SU-DHL-6 (cell line): ENCODE results near the gene PVR.

Source experiments
- H2AFZ ChIP-seq: fragments of 200-600 bp; sonication (generic); 2 replicates; pipeline ENCODE4 v1.6.1; 2014; ENCODE audit warnings: low read depth, mild to moderate bottlenecking, moderate library complexity, mixed read lengths, antibody characterized with exemption, low read length; ENCODE audit not compliant: severe bottlenecking
- H3F3A ChIP-seq: fragments of 200-600 bp; shearing (Covaris generic); 2 replicates; pipeline ENCODE4 v1.6.0; 2016; ENCODE audit warnings: antibody characterized with exemption, mild to moderate bottlenecking; ENCODE audit not compliant: insufficient read depth
- H3K27ac ChIP-seq: fragments of 200-600 bp; sonication (generic); 2 replicates; pipeline ENCODE4 v1.5.1; 2016; ENCODE audit warnings: low read depth, mild to moderate bottlenecking, low read length, moderate library complexity, mixed read lengths
- H3K27me3 ChIP-seq: fragments of 200-600 bp; sonication (generic), shearing (Covaris generic); 2 replicates; pipeline ENCODE4 v1.6.0; 2014; ENCODE audit warnings: mild to moderate bottlenecking, low read length
- H3K36me3 ChIP-seq: fragments of 200-600 bp; sonication (generic); 2 replicates; pipeline ENCODE4 v1.6.1; 2014; ENCODE audit warnings: mild to moderate bottlenecking, low read length, mixed read lengths
- H3K4me2 ChIP-seq: fragments of 300-600, 200-600 bp; shearing (Covaris generic), sonication (generic); 2 replicates; pipeline ENCODE4 v1.6.0; 2014; ENCODE audit warnings: low read length, low read depth, mild to moderate bottlenecking; ENCODE audit not compliant: poor library complexity, severe bottlenecking
- H3K4me3 ChIP-seq: fragments of 200-600 bp; sonication (generic); 2 replicates; pipeline ENCODE4 v1.5.1; 2014; ENCODE audit warnings: antibody characterized with exemption, low read length, mild to moderate bottlenecking, mixed read lengths; ENCODE audit not compliant: insufficient read depth, poor library complexity, severe bottlenecking
- H3K79me2 ChIP-seq: fragments of 200-600 bp; sonication (generic); 2 replicates; pipeline ENCODE4 v1.6.1; 2014; ENCODE audit warnings: mild to moderate bottlenecking, low read length, moderate library complexity; ENCODE audit not compliant: insufficient read depth
- H3K9ac ChIP-seq: fragments of 200-600 bp; sonication (generic); 2 replicates; pipeline ENCODE4 v1.7.0; 2014; ENCODE audit warnings: mild to moderate bottlenecking, low read length
- H3K9me2 ChIP-seq: fragments of 200-600 bp; sonication (generic); replicated peaks from 2 replicates; pipeline ENCODE4 v1.6.1; 2014; ENCODE audit warnings: low read length; ENCODE audit not compliant: insufficient read depth
- H3K9me3 ChIP-seq: fragments of 200-600 bp; sonication (generic); 2 replicates; pipeline ENCODE4 v1.6.1; 2014; ENCODE audit warnings: low read length, mixed read lengths; ENCODE audit not compliant: insufficient read depth
- H4K20me1 ChIP-seq: fragments of 200-600 bp; sonication (generic); 2 replicates; pipeline ENCODE4 v1.6.1; 2014; ENCODE audit warnings: low read depth, mild to moderate bottlenecking, antibody characterized with exemption, low read length, moderate library complexity, mixed read lengths
- EZH2phosphoT487 ChIP-seq: fragments of 200-600 bp; sonication (generic), shearing (Covaris generic); conservative IDR thresholded peaks from 2 replicates; pipeline ENCODE4 v1.6.1; 2018; ENCODE audit warnings: mild to moderate bottlenecking, antibody characterized with exemption, low read length, moderate library complexity, mixed read lengths
- TF ChIP-seq, protein P1 (sequence below): fragments of 200-600 bp; sonication (generic); IDR thresholded peaks from one replicate; pipeline ENCODE4 v1.5.1; 2017; ENCODE audit warnings: antibody characterized with exemption, mild to moderate bottlenecking, low read length, moderate library complexity; ENCODE audit not compliant: insufficient read depth, poor library complexity, severe bottlenecking

The PVR gene

GRCh38 chr19:44705502-44706010 is 61.8 kb downstream of the PVR start:
- no peaks in the 10 kb centered on the region for H3K9me2 ChIP-seq
- H3K9me3 ChIP-seq, result no peaks in the 10 kb centered on the region
- H4K20me1 ChIP-seq, result no peaks in the 10 kb centered on the region
- H2AFZ ChIP-seq, result no peak overlapping the region
- no peaks in the 10 kb centered on the region for H3K36me3 ChIP-seq
- no peak overlapping the region for H3K9ac ChIP-seq
- TF ChIP-seq, protein P1, sequence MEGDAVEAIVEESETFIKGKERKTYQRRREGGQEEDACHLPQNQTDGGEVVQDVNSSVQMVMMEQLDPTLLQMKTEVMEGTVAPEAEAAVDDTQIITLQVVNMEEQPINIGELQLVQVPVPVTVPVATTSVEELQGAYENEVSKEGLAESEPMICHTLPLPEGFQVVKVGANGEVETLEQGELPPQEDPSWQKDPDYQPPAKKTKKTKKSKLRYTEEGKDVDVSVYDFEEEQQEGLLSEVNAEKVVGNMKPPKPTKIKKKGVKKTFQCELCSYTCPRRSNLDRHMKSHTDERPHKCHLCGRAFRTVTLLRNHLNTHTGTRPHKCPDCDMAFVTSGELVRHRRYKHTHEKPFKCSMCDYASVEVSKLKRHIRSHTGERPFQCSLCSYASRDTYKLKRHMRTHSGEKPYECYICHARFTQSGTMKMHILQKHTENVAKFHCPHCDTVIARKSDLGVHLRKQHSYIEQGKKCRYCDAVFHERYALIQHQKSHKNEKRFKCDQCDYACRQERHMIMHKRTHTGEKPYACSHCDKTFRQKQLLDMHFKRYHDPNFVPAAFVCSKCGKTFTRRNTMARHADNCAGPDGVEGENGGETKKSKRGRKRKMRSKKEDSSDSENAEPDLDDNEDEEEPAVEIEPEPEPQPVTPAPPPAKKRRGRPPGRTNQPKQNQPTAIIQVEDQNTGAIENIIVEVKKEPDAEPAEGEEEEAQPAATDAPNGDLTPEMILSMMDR, result no peak
- no peak for TF ChIP-seq EZH2phosphoT487
- H3K27me3 ChIP-seq, result no peaks in the 10 kb centered on the region
- no peaks in the 10 kb centered on the region for H3F3A ChIP-seq
- H3K4me3 ChIP-seq, result no peak overlapping the region
- H3K79me2 ChIP-seq, result no peaks in the 10 kb centered on the region
- no peak overlapping the region for H3K4me2 ChIP-seq
- H3K27ac ChIP-seq, result no peak overlapping the region

GRCh38 chr19:44706506-44707236 is 63.0 kb downstream of the PVR start:
- H3K36me3 ChIP-seq, result no peaks in the 10 kb centered on the region
- no peak overlapping the region for H3K9ac ChIP-seq
- no peaks in the 10 kb centered on the region for H3K9me2 ChIP-seq
- no peaks in the 10 kb centered on the region for H4K20me1 ChIP-seq
- H3K4me3 ChIP-seq, result no peak overlapping the region
- H3K27ac ChIP-seq, result no peak overlapping the region
- no peaks in the 10 kb centered on the region for H3K27me3 ChIP-seq
- H3K79me2 ChIP-seq, result no peaks in the 10 kb centered on the region
- H2AFZ ChIP-seq, result no peak overlapping the region
- H3K9me3 ChIP-seq, result no peaks in the 10 kb centered on the region
- H3K4me2 ChIP-seq, result no peak overlapping the region
- TF ChIP-seq EZH2phosphoT487, result no peak
- TF ChIP-seq, protein P1, result no peak
- no peaks in the 10 kb centered on the region for H3F3A ChIP-seq

DNA sequence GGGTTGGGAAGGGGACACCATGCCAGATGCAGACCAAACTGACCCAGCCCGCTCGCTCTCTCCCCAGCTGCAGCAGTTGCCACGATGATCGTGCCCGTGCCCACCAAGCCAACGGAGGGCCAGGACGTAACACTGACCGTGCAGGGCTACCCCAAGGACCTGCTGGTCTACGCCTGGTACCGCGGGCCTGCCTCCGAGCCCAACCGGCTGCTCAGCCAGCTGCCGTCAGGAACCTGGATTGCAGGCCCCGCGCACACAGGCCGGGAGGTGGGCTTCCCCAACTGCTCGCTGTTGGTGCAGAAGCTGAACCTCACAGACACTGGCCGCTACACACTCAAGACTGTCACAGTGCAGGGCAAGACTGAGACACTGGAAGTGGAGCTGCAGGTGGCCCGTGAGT is 64.1 kb downstream of the PVR start:
- no peaks in the 10 kb centered on the region for H3K36me3 ChIP-seq
- H3K79me2 ChIP-seq, result no peaks in the 10 kb centered on the region
- no peaks in the 10 kb centered on the region for H4K20me1 ChIP-seq
- no peak overlapping the region for H3K27ac ChIP-seq
- no peaks in the 10 kb centered on the region for H3K9me3 ChIP-seq
- H3K4me3 ChIP-seq, result no peak overlapping the region
- TF ChIP-seq EZH2phosphoT487, result no peak
- TF ChIP-seq, protein P1, result no peak
- no peak overlapping the region for H2AFZ ChIP-seq
- no peak overlapping the region for H3K9ac ChIP-seq
- H3K9me2 ChIP-seq, result no peaks in the 10 kb centered on the region
- no peaks in the 10 kb centered on the region for H3K27me3 ChIP-seq
- H3K4me2 ChIP-seq, result no peak overlapping the region
- no peaks in the 10 kb centered on the region for H3F3A ChIP-seq
